ENCODE measurements around the gene DEF6.

DNA sequence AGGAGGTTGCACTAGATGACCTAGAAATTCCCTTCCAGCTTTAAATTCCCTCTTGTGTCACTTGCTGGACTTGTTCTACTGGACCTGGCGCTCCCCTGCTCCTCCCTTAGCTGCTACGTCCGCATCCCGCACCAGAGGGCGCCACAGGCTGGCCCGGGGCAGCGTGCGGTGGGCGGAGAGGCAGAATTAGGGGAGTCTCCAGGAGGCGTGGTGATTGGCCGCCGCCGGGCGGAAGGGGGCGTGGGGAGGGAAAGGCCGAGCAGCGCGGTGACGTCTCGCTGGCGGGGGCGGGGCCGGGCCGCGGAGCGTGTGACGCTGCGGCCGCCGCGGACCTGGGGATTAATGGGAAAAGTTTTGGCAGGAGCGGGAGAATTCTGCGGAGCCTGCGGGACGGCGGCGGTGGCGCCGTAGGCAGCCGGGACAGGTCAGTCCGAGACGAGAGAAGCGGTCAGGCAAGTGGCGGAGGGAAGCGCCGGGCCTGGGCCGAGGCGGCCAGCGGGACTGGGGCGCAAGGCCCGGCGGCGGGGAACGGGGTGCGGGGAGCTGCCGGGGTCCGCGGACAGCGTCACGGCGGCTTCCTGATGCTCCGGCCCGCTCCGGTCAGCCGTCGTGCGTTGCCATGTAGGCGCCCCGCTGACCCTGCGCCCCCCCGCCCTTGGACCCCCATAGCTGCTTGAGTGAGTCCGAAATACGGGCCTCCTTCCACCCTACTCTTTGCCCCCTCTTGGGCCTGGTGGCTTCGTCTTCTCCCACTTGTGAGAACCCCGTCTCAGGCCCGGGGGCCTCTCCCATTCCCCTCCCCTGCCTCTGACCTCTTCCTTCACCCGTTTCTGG lies 44.9 kb downstream of the DEF6 start, which contains the start of gene PPARD:
- TF ChIP-seq CTCF (IDR thresholded peaks at IDR 0.05; ENCODE audit: insufficient read depth, low read depth, low read length) (peak; percentile 84), EZH2 (IDR thresholded peaks at IDR 0.05; ENCODE audit: insufficient read depth, low read length) (no peak)
